HG03469 (cell line): ENCODE measurements around the gene PEX6.
A peak's percentile ranks its signal among the peaks of the same experiment; 100 is the strongest.
"Not testable (repeated sequence)": the region's sequence is repeated elsewhere in the genome, so short reads cannot be mapped to it uniquely, and the experiment has no call there.

ENCODE experiments used
- ATAC-seq: cut with Tn5 transposase; IDR thresholded peaks from one replicate; pipeline ENCODE4 v1.9.1; 2021; ENCODE audit warnings: mild to moderate bottlenecking, moderate library complexity, moderate number of reproducible peaks; ENCODE audit not compliant: unreplicated experiment

Gene PEX6

DNA sequence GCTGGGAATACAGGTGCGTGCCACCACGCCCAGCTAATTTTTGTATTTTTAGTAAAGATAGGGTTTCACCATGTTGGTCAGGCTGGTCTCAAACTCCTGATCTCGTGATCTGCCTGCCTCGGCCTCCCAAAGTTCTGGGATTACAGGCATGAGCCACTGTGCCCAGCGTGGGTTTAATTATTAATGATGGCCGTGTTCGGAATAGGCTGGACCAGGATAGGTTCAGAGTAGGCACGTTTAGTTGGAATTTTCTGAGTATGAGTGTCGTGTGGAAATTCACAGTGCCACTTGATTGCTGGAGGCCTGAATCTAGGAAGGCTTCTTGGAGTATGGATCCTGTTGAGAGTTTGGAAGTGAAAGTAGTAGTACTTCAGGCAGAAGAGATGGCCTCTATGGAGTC lies 19.2 kb upstream of the PEX6 start:
- not testable (repeated sequence) for ATAC-seq

DNA sequence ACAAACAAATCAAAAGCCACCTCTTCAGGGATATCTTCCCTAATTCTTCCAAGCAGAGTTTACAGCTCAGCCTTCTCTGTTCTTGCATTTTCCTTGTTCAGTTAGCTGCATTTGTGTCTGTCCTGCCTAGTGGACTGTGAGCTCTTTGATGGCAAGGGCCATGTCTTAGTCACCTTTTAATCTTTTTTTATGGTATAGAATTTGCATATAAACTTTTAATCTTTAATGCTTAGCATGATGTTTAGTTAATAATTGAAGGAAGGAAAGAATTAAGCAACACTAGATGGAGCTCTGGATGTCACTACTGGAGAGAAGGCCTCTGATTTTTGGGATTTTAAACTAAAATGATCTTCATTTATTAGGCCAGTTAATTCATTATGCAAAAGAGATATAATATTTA lies 17.5 kb upstream of the PEX6 start:
- ATAC-seq: no peak

DNA sequence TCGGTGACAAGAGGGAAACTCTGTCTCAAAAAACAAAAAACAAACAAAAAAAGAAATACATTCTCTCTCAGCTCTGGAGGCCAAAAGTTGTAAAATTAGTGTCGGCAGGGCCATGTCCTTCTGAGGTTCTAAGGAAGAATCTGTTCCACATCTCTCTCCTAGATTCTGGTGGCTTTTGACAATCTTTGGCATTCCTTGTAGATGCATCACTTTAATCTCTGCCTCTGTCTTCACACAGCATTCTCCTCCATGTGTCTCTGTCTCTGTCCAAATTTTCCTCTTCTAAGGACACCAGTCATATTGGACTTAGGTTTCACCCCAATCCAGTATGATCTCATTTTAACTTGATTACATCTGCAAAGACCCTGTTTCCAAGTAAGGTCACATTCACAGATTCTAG lies 14.5 kb upstream of the PEX6 start:
- ATAC-seq: no peak

DNA sequence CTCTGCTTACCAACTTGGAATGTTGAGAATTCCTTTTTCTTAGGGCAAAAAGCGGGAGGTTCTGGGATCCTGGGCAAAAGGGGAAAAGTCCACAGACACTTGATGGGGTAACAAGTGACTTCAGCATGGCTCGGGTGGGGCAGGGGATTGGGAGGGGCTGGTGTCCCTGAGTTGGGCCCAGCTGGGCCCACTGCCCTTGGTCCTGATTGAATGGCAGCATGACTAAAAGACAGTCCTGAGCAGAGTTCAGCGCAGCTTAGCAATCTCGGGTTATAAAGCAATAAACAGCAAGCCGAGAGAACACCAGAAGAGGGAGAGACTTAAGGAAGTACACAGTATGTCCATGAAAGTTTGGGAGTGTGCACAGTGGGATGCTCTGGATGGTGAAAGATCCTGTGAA lies 10.9 kb upstream of the PEX6 start:
- no peak for ATAC-seq

DNA sequence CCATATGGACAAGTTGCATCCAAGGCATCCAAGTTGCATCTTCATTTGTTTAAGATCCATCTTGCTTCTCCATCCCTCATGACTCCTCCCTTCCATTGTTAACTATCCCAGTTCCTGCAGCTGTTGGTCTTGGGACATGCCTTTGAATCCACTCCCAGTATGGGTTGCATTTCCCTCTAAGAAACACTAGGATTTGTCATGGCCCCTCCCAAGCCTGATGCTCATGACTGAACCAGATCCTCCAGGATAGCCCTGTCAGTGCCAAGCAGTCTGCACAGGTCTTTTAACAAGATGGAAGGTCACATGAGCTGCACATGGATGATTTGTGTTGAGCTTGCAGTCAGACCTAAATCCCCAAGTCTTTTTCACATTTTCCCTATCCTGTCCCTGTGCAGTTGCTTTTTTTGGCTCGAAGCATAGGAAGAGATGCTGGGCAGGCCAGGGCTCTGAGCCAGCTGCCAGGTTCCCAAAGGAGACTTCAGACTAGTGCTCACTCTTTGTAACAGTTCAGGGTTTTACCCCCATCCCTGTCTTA lies 9.6 kb upstream of the PEX6 start:
- ATAC-seq: no peak

DNA sequence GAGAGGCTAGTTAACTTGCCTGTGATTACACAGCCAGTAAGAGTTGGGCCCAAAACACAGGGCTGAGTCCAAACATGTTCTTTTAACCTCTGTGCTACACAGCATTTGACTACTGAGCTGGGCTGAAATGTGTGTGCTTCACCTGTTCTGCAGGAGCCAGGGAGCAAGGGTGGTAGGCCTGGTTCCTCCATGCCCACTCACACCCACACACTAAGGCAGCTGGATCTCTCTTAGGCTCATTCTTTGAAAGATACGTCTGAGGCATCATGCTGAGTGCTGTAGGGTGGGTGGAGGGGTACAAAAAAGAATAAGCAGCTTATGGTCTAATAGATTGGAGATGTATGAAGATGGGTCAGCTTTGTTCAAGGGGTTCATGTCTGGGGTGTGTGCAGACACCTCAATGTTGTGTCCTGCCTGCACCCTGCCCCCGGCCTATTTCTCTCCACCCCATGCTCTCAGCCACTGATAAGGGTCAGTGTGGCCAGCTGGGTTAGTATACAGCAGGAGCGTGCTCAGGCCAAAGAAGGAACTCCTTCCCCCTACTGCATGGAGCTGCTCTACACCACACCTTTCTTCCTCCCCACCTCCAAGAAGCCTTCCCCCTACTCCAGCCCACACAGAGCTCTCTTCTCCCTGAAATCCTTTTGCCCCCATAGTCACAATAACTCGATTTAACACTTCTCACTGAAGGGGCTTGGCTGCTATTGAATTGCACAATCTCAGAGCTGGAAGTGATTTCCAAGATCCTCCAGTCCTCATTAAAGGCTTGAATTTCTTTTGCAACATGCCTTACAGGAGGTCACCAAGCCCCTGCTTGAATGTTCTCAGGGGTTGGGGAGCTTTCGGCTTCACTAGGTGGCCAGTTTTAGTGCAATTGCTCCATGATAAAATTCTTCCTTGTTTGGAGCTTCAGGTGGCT lies 8.8 kb upstream of the PEX6 start:
- ATAC-seq: no peak

DNA sequence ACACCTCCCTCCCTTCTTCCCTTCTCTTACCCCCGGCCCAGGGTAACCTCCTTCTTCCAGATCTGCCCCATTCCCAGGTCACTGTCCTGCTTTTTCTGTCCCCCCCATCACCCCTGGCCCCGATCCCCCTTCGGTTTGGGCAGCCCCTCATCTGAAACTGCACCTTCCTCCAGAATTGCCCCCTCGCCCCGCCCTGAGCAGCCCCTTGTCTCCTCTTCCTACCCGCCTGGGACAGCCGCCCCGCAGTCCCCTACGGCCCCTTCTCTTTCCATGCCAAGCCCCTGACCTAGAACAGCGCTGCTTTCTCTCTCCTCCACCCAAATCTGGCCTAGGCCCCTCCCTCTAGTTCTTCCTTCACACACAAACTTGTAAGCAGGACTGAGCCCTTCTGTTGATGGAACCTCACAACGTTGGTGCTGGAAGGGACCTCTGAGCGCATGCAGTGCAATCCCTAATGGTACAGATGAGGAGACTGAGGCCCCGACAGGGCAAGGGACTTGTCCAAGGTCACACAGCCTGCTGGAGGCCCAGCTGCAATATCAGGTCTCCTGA lies 6.0 kb upstream of the PEX6 start:
- no peak for ATAC-seq

DNA sequence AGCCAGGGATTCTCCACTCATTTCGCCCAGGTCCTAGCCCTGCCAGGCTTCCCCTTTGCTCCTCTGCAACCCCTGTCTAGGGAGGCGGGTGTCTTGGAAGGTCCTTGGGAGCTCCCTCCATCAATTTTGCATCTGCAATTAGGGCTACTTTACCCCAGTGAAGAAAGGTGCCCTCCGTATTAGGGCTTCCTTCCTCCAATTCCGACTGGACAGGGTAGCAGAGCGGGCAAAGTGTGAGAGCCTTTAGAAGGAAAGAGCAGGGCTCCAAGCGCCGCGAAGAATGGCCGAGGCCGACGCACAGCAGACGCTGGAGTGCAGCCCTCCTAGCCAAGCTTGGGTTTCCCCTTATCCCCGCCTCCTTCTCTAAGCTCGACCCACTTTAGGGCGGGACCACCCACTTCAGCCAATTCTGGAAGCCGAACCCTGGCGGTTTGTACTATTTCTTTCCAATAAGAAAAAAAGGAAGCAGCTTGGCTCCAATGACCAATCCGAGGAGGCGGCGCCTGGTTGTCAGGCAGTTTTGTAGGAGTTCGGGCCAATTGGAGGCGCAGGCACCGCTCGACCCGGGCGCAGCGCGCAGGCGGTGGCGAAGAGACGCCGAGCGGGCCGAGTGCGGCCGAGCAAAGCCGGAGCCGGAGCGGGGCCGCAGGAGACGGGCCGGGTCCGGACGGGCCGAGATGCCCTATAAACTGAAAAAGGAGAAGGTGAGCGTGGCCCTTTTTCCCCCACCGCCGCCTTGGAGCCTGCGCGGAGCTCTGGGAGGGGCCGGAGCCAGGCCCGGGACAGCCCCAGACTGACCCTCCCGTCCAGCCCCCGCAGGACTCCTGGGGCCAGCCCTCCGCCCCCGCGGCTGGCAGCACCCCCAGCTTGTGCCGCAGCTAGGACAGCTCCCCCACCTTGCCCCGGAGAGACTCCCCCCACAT lies 5.3 kb upstream of the PEX6 start, which contains the start of gene PPP2R5D:
Gene PPP2R5D (plus strand): TSS at position 570 of the 923 bp plus-strand sequence. CDS start 108 bp downstream, at position 678.
- peak; percentile 82 for ATAC-seq

DNA sequence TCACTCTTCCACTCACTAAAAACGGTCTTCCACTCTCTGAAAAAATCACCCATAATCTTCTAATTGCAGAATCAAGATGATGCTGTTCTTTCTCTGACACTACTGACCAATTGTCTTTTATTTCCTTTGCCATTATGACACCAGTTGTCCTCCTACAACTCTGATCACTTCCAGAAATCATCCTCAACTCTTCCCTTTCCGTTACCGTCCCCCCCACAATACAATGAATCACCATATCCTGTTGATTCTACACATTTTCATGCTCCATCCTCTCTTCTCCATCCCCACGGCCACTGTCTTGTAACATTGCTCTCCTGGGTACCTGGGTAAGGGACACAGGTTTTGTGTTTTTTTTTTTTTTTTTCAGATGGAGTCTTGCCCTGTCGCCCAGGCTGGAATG lies 2.9 kb upstream of the PEX6 start:
- no peak for ATAC-seq

DNA sequence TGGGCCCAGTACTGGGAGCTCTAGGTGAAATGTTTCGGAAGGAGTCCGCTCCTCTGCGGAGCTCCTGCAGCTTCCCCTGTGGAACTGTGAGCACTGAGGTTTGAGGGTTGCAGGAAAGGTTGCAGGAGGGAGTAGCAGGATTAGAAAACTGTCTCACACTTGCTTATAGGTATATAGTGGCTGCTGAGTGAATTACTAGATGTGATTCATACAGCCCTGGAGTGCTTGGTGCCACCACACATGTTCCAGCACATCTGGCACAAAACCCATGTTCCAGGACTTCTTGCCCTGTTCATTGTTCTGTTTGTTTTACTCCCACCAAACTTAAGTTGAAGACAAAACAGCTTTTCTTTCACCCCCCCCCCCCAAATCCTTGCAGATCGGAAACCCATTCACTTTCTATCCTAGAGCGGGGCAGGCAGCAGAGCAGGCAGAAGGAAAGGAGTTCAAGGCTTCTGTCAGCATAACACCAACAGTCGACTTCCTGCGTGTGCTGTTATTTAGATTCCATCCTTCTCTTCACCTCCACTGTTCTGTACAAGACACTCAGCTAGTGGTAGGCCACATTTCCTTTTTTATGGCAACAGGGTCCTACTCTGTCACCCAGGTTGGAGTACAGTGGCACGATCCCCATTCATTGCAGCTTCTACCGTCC lies 669 bp upstream of the PEX6 start:
- no peak for ATAC-seq

DNA sequence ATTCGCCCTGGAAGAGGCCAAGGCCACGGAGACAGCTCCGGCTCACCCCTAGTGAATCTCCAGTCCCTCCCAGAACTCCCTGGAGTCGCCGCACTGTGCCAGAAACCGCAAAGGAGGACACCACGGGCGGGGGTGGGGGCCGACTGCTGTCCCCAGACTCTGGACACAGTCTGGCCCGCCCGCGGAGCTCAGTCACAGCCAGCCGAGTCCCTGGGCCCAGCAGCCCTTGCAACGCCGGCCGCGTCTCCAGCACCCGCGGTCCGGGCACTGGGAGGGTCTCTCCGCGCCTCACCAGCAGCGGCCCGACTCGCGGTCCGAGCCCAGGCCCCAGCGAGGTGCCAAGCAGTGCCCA lies 518 bp downstream of the PEX6 start:
- ATAC-seq: peak; percentile 16

DNA sequence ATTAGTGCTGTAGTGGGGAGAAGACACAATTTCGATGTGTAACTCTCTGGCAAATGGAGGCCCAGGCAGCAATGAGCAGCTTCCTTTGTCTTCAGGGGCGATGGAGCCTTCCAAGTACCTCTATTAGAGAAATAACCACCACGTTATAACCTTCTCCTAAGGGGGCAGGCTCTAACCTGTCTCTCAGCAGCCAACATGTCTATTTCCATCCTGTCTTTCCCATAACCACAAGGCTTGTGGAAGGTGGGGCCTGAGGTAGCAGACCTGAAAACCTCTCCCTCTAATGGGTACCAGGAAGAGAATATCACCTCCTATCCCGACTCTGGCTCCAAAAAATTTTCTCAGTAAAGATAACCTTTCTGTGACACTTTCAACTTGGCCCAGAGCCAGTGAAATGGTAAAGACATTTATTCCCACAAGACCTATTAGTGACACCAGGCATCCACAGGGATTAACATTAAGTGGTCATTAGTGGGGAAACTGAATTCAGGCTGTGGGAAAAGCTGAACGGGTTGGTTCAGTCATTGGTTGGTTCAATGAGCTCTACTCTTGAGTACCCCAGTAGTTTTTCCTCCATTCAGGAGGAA lies 4.0 kb downstream of the PEX6 start:
- no peak for ATAC-seq

DNA sequence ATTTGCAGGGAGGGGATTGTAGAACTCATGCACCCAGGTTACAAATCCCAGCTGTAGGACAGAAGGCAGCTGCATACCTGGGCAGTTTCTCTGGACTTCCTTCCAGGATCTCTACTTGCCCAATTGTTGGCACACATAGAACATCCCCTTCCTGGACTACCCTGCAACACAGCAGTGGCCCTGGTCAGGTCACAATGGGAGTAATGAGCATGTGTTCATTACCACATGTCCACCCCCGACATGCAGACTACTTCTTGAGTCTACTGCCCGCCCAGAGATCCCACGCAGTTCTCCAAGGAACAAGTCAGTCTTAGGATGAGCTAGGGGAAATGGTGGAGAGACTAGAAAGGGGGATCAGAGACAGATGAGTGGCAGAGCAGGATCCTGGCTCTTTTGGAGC lies 5.1 kb downstream of the PEX6 start:
- ATAC-seq: no peak

DNA sequence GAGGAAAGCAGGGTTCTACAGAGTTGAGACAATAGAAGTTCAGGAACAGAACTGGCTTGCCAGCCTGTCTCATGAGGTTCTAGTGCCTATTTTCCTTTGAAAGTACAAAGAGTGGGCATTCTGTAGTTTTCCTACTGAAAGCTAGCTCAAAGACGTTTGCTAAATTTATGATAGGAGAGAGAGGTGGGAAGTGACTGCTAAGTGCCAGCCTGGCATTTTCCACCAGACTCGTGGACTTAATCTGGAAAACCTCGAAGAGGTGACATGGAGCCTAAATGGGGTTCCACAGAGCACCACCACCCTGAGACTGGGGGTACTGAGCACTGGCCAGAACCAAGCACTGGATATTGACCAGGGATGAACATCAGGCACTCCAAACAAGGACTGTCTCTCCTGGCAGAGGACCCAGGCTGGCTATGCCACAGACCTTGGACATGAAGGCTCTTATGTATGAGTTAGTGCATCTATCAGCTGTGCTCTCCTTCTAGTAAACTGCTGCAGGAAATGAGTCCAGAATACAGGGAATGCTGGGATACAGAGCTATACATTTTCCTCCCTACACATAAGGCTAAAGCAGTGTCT lies 7.1 kb downstream of the PEX6 start:
- no peak for ATAC-seq

DNA sequence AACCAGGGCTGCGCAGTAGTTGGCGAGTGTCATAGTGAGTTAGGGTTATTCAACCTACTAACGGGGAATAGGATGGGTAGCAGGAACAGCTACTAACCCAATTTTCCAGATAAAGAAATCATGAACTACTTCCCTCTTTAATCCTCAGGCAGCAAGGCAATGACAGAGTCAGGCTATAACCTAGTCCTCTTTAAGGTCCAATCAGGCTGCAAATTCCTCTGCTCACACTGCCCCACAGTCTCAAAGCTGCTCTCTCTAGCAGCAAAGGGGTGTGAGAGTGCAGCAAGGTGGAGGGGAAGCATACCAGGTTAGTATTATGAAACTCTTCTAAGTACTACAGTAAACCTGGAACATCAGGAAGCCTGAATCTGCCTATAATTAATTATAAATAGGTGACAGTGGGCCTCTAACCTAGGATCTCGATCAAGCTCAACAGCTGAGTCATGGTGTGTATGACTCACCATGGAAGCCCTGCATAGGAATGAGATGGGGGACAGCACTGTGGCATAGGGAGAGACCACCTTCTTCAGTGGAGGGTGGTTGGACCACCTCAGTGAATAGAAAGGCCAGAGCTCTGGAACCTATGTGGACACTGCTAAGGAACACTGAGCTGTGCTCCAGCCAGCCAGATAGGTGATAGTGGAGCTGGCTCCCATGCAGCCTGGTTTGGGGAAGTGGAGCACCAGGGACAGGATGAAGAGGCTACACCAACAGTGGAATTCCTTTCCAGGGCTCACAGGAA lies 7.9 kb downstream of the PEX6 start:
- ATAC-seq: no peak

DNA sequence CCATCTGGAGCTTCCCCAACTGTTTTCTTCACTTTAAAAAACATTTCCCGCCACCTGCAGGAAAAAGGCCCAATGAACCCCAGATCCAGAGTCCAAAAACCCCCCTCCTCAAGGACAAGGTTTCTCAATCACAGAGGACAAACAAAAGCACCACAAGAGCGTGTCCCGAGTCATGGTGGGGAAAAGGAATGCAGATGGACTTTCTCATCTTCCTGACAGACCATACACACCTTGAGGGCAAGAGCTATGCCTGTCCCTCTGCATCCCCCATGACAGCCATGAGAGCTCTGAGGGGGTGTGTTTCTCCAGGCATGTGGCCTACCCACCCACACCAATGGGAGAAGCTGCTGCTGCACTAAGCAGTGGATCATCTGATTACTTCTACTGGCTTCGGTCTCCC lies 9.0 kb downstream of the PEX6 start:
- ATAC-seq: no peak

DNA sequence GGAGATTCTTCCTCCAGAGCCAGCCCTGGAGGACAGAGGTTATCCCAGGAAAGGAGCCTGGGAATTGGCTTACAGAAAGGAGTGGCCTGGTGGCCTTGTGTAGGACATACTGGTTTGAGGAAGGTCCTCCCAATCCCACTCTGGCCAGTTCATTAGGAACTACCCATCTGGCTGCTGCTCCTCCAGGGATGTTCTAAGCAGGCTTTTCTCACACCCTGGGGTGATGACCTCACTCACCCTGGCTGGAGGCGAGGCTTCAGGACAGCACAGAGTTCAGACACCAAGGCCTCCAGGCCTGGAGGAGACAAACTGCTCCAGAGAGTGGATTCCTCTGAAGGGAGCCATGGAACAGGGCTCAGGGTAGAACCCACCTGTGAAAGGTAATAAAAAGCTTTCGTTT lies 9.6 kb downstream of the PEX6 start:
- no peak for ATAC-seq

DNA sequence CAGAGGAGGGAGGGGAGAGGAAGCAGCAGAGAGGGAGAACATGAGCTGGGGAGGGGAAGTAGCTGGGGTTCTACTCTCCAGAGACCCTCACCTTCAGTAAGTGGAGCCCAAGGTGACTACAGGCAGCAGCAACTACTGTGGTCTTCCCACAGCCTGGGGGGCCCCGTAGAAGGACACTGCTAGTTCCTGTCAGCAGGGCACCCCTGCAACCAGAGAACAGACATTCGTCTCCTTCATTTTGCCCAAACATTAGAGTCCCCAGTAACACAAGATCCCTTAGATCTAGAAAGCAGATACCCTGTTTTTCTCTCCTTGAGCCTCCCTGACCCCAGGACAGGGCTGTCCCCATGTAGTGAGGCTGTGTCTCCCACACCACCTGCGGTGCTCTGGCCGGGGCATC lies 10.2 kb downstream of the PEX6 start:
- ATAC-seq: no peak

DNA sequence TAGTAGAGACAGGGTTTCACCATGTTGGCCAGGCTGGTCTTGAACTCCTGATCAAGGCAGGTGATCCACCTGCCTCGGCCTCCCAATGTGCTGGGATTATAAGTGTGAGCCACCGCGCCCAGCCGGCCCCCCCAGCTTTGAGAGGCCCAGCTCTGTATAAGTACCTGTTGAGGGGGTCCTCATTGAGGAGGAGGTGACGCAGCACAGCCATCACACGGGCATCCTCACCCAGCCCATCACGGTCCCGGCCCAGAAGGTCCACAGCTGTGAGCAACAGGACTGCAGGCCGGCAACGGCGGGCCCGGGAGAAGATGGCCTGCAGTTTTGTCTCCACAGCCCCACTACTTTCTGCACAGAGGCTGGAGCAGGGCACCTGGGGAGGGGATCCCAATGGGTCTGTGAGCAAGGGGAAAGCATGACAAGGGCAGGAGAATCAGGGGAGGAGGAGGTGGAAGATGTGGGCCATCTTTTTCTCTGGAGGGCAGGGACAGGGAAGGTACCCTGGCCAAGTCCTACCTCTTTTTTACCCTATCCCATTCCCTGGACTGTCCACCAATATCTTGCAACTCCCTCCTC lies 10.8 kb downstream of the PEX6 start:
- no peak for ATAC-seq
